Measurements from ENCODE around the gene XAGE1A.
"Not testable (repeated sequence)": the region's sequence is repeated elsewhere in the genome, so short reads cannot be mapped to it uniquely, and the experiment has no call there.

The XAGE1A gene, protein sequence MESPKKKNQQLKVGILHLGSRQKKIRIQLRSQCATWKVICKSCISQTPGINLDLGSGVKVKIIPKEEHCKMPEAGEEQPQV

DNA sequence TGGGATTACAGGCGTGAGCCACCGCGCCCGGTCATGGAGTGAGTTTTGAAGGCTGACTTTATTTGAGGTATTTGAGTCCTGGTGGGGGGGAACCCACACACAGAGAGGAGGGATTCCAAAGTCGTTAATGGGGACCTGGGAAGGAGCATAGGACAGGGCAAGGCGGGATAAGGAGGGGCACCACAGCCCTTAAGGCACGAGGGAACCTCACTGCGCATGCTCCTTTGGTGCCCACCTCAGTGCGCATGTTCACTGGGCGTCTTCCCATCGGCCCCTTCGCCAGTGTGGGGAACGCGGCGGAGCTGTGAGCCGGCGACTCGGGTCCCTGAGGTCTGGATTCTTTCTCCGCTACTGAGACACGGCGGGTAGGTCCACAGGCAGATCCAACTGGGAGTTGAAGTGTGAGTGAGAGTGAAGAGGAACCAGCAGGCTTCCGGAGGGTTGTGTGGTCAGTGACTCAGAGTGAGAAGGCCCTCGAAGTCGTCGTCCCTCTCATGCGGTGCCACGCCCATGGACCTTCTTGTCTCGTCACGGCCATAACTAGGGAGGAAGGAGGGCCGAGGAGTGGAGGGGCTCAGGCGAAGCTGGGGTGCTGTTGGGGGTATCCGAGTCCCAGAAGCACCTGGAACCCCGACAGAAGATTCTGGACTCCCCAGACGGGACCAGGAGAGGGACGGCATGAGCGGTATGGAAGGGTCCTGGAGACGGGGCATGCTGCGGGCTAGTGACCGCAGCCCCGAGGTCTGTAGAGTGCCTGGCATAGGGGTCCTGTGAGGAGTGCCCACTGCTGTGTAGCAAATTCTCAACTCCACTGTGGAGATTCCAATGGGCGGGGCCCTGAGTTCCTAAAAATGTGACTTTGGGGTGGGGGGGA, at the start of gene XAGE1A:
XAGE1A (plus strand) TSS at position 264 of the 874 bp plus-strand sequence. CDS start 1,554 bp downstream, outside the sequence.
- DNase-seq: not testable (repeated sequence)

DNA sequence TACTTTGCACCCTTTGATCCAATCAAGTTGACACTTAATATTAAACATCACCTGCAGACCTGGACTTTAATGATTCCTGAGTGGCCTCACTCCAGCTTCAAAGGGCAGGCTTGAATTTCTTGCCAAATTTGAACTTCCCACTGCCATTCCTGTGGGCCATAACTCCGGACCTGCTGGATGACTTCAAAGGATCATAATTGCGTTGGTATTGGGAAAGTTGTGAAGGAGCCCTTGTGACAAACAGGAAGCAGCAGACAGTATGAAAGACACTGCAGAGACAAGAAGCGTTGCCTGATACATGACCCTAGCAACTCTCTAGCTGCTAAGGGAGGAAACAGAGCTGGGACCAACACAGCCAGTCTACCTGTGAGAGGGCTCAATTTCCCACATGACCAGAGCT, 43.6 kb upstream of the XAGE1A start:
- DNase-seq: not testable (repeated sequence)

DNA sequence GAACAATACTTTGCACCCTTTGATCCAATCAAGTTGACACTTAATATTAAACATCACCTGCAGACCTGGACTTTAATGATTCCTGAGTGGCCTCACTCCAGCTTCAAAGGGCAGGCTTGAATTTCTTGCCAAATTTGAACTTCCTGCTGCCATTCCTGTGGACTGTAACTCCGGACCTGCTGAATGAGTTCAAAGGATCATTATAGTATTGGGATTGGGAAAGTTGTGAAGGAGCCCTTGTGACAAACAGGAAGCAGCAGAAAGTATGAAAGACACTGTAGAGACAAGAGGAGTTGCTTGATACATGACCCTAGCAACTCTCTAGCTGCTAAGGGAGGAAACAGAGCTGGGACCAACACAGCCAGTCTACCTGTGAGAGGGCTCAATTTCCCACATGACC, 24.3 kb upstream of the XAGE1A start:
- not testable (repeated sequence) for DNase-seq

DNA sequence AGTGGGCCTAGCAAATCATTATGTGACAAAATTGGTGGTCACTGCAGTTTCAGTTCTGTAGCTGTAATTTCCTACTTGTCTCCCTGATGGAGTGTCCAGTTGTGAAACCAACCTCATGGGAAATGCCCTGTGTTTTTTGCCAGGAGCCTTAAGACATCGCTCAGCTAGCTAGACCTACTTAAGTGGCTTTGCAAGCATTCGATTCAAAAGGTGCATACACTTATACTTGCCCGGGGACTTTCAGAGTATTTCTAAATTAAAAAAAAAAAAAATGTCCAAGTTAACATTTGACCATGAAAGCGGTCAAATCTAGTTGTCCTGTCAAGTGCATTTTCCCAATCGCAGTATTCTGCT, 788 bp downstream of the XAGE1A start:
- not testable (repeated sequence) for DNase-seq

DNA sequence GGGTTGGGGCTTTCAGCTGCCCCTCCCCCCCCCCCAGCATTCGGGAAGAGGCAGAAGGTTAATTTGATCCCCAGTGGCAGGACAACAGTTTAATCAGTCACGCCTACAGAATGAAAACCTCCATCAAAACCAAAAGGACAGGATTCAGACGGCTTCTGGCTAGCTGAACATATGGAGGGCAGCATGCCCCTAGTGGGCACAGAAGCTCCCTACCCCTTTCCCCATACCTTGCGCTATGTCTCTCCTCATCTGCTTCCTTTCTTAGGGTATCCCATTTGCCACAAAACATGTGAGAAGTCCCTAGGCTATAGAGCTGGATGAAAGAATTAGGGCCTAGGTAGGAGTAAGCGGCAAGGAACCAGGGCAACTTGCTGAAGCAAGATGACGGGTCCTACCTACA, 5.8 kb downstream of the XAGE1A start:
- DNase-seq: not testable (repeated sequence)

DNA sequence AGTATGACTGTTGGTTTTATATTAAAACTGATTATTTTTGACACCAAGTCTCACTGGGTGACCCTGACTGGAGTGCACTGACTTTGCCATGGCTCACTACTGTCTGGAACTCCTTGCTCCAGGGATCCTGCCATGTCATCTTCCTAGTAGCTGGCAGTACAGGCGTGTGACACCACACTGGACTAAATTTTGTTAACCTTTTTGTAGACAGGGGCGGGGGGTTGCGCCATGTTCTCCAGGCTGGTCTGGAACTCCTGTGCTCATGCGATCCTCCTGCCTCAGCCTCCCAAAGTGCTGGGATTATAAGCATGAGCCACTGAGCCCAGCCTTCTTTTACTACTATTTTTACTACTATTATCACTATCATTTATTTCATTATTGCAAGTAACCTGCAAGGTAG, 8.9 kb downstream of the XAGE1A start:
- no peak for DNase-seq

DNA sequence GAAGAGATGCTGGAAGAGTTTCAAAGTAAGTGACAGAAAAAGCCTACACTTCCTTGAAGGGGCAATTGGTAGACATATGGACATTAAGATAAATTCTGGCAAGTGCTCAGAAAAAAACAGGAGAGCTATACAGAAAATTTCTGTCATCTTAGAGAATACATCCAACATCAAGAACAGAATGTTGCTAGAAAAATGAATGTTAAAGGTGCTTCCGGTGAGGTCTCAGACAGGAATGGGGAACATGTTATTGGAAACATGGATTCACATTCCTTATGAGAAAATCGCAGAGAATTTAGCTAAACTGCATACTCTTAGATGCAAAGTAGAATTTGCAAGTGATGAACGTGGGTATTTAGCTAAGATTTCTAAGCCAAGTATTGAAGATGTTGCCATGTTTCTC, 11.7 kb downstream of the XAGE1A start:
- DNase-seq: no peak

DNA sequence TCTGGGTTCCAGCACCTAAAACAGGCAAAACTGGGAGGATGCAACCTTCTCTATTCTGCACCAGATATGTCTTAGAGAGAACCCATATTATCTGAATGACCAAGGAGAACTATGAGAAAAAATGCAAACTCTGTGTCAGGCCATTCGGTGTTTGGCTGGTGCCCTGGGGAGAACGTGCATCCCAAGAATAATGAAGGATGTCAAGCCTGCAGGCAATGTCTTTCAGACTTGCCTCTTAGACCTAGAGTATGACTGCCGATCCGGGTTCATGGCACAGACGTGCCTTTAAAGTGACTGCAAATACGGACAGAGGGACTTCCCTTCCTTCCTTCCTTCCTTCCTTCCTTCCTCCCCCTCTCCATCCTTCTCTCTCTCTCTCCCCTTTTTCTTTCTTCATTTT, 14.3 kb downstream of the XAGE1A start:
- DNase-seq: no peak

DNA sequence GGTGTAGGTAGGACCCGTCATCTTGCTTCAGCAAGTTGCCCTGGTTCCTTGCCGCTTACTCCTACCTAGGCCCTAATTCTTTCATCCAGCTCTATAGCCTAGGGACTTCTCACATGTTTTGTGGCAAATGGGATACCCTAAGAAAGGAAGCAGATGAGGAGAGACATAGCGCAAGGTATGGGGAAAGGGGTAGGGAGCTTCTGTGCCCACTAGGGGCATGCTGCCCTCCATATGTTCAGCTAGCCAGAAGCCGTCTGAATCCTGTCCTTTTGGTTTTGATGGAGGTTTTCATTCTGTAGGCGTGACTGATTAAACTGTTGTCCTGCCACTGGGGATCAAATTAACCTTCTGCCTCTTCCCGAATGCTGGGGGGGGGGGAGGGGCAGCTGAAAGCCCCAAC, 15.5 kb downstream of the XAGE1A start:
- not testable (repeated sequence) for DNase-seq

DNA sequence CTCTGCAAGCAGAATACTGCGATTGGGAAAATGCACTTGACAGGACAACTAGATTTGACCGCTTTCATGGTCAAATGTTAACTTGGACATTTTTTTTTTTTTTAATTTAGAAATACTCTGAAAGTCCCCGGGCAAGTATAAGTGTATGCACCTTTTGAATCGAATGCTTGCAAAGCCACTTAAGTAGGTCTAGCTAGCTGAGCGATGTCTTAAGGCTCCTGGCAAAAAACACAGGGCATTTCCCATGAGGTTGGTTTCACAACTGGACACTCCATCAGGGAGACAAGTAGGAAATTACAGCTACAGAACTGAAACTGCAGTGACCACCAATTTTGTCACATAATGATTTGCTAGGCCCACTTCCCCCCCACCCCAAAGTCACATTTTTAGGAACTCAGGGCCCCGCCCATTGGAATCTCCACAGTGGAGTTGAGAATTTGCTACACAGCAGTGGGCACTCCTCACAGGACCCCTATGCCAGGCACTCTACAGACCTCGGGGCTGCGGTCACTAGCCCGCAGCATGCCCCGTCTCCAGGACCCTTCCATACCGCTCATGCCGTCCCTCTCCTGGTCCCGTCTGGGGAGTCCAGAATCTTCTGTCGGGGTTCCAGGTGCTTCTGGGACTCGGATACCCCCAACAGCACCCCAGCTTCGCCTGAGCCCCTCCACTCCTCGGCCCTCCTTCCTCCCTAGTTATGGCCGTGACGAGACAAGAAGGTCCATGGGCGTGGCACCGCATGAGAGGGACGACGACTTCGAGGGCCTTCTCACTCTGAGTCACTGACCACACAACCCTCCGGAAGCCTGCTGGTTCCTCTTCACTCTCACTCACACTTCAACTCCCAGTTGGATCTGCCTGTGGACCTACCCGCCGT, 20.7 kb downstream of the XAGE1A start:
- DNase-seq: not testable (repeated sequence)

DNA sequence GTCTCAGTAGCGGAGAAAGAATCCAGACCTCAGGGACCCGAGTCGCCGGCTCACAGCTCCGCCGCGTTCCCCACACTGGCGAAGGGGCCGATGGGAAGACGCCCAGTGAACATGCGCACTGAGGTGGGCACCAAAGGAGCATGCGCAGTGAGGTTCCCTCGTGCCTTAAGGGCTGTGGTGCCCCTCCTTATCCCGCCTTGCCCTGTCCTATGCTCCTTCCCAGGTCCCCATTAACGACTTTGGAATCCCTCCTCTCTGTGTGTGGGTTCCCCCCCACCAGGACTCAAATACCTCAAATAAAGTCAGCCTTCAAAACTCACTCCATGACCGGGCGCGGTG, 21.3 kb downstream of the XAGE1A start, which contains the start of gene XAGE1B:
XAGE1B (minus strand) TSS at position 77 of the 339 bp plus-strand sequence. CDS start 1,536 bp downstream, outside the sequence.
- not testable (repeated sequence) for DNase-seq

DNA sequence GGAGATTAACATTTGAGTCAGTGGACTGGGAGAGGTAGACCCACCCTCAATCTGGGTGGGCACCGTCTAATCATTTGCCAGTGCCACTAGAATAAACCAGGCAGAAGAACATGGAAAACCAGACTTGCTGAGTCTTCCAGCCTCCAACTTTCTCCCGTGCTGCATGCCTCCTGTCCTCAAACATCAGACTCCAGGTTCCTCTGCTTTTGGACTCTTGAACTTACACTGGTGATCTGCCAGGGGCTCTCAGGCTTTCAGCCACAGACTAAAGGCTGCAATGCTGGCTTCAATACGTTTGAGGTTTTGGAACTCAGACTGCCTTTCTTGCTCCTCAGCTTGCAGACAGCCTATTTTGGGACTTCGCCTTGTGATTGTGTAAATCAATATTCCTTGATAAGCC, 45.4 kb downstream of the XAGE1A start:
- not testable (repeated sequence) for DNase-seq

DNA sequence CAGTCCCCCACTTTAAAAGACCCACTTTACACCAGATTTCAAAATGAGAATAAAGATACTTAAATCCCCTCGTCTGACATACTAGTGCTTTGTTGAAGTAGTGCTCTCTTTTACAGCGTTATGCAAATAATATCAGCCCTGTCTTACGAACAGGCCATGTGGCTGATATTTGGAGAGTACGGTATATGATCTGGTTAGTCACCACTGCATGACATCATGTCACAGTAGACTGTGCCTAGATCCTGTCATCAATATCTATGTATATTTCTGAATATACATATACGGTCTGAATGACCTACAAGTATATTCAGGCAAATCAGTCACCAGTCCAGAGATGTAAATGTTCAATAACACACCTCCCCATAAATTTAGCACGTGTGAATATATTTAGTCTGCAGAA, 46.7 kb downstream of the XAGE1A start:
- DNase-seq: no peak

DNA sequence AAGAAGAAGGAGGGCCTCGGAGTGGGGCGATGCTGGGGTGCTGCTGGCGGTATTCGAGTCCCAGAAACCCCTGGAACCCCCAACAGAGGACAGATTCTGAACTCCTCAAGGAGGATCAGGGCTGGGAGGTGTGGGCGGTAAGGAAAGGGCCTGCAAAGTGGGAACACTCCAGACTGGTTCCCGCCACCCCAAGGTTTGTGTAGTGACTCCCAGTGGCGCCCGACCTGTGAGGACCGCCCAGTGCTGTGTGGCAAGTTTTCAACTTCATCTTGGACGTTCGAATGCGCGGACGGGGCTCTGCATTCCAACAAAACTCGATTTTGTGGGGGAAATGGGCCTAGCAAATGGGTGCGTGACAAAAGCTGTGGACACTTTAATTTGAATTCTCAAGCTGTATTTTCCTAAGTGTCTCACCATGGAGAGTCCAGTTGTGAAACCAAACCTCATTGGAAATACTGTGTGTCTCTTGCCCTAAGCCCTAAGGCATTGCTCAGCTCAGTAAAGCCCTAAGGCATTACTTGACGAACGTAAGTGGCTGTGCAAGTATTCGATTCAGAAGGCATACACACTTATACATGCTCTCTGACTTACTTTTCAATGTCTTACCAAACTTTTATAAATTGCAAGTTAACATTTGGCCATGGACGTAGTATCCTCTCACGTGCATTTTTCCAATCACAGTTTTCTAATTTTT, 48.7 kb downstream of the XAGE1A start:
- no peak for DNase-seq

DNA sequence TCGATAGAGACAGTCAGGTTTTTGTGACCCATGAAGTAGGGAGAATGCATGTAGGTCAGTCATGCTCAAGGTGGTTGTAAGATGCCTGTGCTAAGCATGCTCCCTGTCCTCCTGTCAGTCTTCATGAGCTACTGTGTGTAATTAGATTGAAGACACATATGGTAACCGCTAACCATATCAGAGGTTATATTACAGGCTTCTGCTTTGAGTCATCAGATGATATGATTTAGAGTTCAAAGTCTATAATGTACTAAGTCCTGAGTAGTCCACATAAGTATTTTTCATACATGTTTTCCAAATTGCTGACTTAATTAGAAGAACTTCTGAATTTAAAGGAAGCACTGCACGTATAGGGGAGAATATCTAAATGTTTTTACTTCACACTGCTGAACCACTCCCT, 53.2 kb downstream of the XAGE1A start:
- not testable (repeated sequence) for DNase-seq

Measured in NCI-H226 (cell line).